ENCODE data around the gene MAP3K15. TPM values are rescaled to one million over a fixed set of nuclear protein-coding genes. Genes with fewer than 3 reads are reported as not detected.

Gene MAP3K15, protein sequence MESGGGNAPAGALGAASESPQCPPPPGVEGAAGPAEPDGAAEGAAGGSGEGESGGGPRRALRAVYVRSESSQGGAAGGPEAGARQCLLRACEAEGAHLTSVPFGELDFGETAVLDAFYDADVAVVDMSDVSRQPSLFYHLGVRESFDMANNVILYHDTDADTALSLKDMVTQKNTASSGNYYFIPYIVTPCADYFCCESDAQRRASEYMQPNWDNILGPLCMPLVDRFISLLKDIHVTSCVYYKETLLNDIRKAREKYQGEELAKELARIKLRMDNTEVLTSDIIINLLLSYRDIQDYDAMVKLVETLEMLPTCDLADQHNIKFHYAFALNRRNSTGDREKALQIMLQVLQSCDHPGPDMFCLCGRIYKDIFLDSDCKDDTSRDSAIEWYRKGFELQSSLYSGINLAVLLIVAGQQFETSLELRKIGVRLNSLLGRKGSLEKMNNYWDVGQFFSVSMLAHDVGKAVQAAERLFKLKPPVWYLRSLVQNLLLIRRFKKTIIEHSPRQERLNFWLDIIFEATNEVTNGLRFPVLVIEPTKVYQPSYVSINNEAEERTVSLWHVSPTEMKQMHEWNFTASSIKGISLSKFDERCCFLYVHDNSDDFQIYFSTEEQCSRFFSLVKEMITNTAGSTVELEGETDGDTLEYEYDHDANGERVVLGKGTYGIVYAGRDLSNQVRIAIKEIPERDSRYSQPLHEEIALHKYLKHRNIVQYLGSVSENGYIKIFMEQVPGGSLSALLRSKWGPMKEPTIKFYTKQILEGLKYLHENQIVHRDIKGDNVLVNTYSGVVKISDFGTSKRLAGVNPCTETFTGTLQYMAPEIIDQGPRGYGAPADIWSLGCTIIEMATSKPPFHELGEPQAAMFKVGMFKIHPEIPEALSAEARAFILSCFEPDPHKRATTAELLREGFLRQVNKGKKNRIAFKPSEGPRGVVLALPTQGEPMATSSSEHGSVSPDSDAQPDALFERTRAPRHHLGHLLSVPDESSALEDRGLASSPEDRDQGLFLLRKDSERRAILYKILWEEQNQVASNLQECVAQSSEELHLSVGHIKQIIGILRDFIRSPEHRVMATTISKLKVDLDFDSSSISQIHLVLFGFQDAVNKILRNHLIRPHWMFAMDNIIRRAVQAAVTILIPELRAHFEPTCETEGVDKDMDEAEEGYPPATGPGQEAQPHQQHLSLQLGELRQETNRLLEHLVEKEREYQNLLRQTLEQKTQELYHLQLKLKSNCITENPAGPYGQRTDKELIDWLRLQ (N-terminal part only)
- 0.03 and 0.13 TPM in 2 replicates for total RNA-seq

DNA sequence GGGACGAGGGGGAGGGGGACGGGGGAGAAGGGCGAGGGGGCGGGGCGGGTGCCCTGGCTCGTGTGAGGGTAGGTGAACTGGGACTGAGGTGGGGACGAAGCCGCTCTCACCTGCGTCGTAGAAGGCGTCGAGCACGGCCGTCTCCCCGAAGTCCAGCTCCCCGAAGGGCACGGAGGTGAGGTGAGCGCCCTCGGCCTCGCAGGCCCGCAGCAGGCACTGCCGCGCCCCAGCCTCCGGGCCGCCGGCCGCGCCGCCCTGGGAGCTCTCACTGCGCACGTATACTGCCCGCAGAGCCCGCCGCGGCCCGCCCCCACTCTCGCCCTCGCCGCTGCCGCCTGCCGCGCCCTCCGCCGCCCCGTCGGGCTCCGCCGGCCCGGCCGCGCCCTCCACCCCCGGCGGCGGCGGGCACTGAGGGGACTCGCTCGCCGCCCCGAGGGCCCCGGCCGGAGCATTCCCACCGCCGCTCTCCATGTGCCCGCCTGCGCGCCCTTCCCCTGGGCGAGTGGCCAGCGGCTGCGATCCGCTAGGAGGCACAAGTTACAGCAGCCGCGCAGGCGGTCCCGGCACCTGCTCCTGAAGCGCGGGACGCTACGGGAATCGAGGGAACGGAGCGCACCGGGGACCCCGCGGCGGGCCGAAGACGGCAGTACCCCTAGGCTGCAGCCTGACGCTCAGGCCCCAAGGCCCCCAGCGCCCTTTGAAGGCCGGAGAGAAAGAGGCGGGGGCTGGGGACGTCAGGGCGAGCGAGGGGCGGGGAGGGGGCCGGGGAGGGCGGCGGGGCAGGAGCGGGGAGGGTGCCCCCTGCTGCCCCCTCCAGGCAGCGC is at the start of gene MAP3K15:
Gene MAP3K15, minus strand, starts transcription at position 718 of the 824 bp plus-strand sequence. Its CDS starts 247 bp downstream, at position 471.

DNA sequence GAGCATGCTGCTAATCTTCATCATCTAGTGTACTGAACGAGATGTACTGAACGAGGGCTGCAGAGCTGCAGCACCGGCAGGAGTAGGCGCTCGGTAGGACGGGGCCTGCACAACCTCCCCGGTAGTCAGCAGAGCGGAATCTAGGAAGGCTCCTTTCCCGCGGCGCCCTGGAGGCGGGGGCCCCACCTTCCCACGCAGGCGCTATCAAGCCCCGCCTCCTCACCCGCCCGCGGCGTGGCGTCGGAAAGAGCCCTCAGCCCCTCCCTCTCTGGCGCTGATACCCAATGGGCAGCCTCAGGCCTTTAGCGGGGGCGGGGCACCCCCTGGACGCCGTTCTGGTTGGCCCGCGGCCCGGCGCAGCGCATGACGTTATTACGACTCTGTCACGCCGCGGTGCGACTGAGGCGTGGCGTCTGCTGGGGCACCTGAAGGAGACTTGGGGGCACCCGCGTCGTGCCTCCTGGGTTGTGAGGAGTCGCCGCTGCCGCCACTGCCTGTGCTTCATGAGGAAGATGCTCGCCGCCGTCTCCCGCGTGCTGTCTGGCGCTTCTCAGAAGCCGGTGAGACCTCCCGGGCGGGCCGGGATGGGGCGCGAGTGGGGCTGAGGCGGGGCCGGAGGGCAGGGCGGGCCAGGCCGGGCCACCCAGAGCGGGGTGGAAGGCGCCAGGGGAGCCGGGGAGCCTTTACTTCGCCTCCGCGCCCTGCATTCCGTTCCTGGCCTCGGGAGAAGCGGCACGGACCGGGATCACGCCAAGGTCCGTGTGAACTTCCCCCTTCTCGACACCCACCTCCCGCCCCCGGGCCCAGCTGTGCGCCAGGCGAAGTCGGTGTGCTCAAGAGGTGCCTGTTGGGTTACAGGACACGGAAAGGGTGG is 171.5 kb downstream of the MAP3K15 start, which contains the start of gene PDHA1:
Gene PDHA1, plus strand, starts transcription at position 393 of the 874 bp plus-strand sequence. Its CDS starts 111 bp downstream, at position 504.

Other genes starting within 250 kb of the MAP3K15 start
- 104 and 146 TPM in 2 replicates for gene PDHA1, start 171.6 kb downstream of the MAP3K15 start, total RNA-seq

Data from smooth muscle cell of the pulmonary artery (primary cell).